GM18870 (cell line): ENCODE results near the gene ELP5.
A peak's percentile ranks its signal among the peaks of the same experiment; 100 is the strongest.

Experiments used
- ATAC-seq: cut with Tn5 transposase; IDR thresholded peaks from one replicate; pipeline ENCODE4 v1.9.1; 2021; ENCODE audit warnings: moderate library complexity; ENCODE audit not compliant: unreplicated experiment

ELP5 gene

GRCh38 chr17:7282752-7283321 lies 30.8 kb downstream of the ELP5 start:
- no peak for ATAC-seq

GRCh38 chr17:7283471-7284216 lies 31.6 kb downstream of the ELP5 start:
- ATAC-seq, result no peak

GRCh38 chr17:7284911-7285310 lies 32.9 kb downstream of the ELP5 start:
- no peak for ATAC-seq

DNA sequence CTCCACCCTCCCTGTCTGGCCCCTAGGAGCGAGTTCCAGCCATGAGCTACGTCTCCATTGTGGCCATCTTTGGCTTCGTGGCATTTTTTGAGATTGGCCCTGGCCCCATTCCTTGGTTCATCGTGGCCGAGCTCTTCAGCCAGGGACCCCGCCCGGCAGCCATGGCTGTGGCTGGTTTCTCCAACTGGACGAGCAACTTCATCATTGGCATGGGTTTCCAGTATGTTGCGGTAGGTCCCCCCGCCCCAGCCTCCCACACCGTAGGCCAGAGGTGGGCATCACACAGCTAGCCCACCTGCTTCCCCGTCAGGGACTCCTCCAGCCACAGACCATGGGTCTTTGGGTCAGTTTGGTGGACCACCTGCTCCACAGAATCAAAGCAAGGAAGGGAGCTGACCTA lies 33.7 kb downstream of the ELP5 start:
- no peak for ATAC-seq

- no peak for ATAC-seq
Measured at GRCh38 chr17:7289256-7290032, 37.4 kb downstream of the ELP5 start.

- no peak for ATAC-seq
Measured at GRCh38 chr17:7290166-7290565, 38.2 kb downstream of the ELP5 start.

GRCh38 chr17:7290685-7291084 lies 38.7 kb downstream of the ELP5 start:
- no peak for ATAC-seq

DNA sequence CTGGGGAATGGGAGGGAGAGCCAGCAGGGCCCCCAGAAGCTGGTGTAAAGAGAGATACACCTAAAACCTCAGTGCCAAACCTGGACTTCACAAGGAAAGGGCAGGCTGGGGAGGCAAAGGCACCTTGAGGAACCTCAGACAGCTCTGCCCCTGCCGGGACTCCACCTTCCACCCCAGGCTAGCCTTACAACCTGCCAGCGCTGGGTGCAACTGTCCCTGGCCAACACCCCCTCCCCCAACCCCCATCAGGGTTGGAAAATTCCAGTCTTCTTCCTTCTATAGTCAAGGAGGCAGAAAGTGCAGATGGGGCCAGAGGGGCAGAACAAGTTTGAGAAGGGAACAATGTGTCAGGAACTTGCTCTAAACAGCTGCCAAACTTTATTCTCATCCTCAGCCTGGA lies 40.2 kb downstream of the ELP5 start:
- ATAC-seq, result no peak

DNA sequence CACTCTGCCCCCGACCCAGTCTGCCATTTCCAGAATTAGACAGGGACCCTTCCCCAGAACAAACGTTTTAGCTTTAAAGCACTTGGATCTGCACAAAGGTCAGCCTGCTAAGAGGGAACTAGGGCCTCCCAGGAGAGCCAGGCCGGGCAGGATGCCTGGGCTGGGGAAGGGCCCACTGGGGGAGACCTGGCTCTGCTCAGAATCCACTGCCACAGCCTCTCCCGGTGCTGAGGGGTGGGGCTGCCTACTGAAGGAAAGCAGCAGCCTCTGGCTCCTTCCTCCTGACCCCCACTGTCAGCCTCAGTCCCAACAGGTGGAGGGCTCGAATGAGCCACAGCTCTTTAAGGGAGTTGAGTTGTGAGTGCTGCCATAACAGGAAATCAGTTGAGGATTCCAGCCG lies 40.7 kb downstream of the ELP5 start:
- ATAC-seq, result no peak

DNA sequence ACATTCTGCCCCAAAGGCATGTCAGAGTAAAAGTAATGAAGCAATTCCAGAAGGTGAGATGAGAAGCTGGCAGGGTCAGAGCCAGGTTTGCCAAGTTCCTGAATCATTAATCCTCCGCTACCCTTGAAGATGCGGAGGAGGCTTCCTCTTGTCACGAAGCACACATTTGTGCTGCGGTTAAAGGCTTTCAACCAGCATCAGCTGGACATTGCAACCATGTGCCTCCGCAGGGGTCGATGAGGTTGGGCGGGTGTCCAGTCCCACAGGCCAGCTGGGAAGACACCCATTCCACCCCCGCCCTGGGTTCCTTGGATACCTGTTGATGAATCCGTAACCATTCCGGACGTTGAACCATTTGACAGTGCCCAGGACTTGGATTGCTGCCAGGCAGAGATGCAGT lies 41.1 kb downstream of the ELP5 start:
- no peak for ATAC-seq

DNA sequence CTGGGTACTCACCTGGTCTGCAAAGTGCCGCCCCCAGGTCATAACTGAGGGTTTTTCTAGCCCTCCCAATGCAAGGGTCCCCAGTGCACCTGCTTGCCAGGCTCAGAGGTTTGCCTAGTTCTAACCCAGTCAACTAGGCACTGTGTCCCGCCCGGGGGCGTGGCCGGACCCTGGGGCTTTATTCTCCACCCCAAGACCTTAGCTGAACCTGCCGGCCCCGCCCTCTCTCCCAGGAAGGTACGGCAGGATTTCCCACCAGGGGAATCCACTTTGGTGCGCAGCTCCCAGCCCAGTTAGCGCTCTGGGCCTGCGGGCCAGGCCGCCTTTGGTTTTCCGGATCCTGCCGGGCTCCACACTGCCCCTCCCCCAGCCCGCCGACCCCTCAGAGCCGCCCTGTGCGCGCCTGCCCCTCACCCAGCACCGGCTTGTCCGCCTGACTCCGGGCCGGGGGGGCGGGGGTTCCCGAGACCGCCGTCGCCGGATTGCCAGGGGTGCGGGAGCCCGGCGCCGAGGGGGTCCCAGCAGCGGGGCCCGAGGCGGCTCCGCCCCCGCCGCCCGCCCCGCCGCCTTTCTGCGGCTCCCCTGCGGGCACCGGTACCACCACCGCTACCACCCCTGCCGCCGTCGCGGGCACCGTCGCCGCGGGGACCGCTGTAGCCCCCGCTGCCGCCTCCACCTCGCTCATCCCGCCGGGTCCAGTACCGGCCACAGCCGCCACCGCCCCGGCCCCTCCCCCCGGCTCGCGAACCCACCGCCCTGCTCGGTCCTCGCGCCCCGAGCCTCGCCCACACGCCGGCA lies 42.0 kb downstream of the ELP5 start:
- ATAC-seq, result no peak

- ATAC-seq, result no peak
Measured at GRCh38 chr17:7294614-7295153, 42.7 kb downstream of the ELP5 start, which contains the start of gene YBX2. Gene YBX2, minus strand, starts transcription at chr17:7294639. Its CDS starts 139 bp downstream, at chr17:7294500.

- no peak for ATAC-seq
Measured at GRCh38 chr17:7295230-7296180, 43.5 kb downstream of the ELP5 start.

DNA sequence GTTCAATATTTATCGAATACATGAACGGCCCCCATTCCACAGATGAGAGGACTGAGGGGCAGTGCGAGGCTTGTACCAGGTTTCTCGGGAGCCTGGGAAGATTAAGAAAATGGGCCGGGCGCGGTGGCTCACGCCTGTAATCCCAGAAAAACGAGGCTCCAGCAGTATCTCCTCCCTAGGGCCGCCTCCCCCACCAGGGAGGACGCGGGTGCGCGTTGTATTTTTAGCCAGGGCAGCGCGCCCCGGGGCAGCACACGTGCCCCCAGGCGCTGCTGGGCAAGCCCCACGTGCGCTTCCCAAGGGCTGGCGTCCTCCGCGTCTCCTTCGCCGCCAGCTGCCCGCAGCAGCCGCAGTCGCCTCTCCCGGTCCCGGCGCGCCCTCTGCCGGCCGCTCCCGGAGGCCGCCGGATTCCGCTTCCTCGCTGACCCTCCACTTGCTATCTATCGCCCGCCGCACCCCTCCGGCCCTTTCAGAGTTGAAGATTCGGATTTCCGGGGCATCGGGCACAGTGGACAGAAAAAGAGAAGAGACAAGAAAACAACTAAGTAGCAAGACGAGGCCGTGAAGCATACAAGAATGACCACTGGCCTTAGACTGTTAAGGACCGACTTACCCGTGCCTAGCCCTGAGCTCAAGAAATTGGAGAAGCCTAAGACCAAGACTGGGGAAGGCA lies 44.3 kb downstream of the ELP5 start:
- no peak for ATAC-seq

- no peak for ATAC-seq
Measured at GRCh38 chr17:7304179-7304578, 52.2 kb downstream of the ELP5 start.

DNA sequence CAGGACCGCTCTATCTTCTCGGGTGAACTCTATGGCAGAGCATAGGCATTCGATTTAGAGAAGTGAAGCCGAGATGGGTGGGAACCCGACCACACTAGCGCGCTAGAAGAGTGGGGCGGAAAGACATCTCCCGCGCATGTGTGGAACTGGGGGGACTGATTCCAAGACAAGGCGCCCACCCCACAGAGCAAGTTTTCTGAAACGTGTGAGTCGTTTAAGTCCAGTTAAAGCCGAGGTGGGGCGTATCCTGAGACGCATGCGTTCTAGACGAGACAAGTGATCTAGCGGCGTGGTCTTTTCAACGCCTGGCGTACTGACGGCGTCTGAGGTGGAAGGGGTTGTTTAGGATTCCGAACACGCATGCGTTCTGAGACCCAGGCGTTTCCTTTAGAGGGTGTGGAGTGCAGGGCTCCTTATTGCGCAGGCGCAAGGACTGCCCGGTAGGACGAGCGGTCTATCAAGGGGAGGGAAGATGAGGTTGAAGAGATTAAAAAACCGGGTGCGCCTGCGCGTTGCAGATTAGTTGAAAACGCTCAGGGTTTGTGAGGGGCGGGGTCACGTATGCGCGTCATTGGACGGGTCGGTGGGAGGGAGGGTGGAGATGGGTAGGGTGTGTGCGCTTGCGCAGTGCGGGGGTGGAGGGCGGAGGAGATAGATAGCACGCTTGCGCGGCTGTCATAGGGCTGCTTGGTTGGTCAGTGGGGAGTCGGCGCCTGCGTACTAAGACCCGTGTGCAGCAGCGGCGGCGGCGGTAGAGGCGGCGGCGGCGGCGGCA lies 55.1 kb downstream of the ELP5 start, which contains the start of gene EIF5A:
EIF5A (plus strand) TSS at position 718 of the 775 bp plus-strand sequence. CDS start 2,008 bp downstream, outside the sequence.
- ATAC-seq, result peak; percentile 73

- no peak for ATAC-seq
Measured at GRCh38 chr17:7307686-7308624, 55.9 kb downstream of the ELP5 start.
